WERI-Rb-1 (cell line): ENCODE measurements around the gene CCDC93.
A peak's percentile ranks its signal among the peaks of the same experiment; 100 is the strongest.
"Not testable (repeated sequence)": the region's sequence is repeated elsewhere in the genome, so short reads cannot be mapped to it uniquely, and the experiment has no call there.

Experiments
- DNase-seq: peaks from one replicate; pipeline ENCODE4 v3.0.0-alpha.2; 2020
- H3K27ac ChIP-seq: fragments of 250-450 bp; sonication (Bioruptor Pico); 2 replicates; pipeline ENCODE4 v1.5.1; 2020; ENCODE audit warnings: mild to moderate bottlenecking, moderate library complexity
- H3K27me3 ChIP-seq: fragments of 250-450 bp; sonication (Bioruptor Pico); 2 replicates; pipeline ENCODE4 v1.5.1; 2021; ENCODE audit warnings: mild to moderate bottlenecking, low read depth, moderate library complexity; ENCODE audit not compliant: insufficient read depth, severe bottlenecking
- H3K36me3 ChIP-seq: fragments of 250-450 bp; sonication (Bioruptor Pico); 2 replicates; pipeline ENCODE4 v1.5.1; 2020; ENCODE audit warnings: mild to moderate bottlenecking, moderate library complexity
- H3K4me3 ChIP-seq: 2 replicates; pipeline ENCODE4 v1.5.1; 2011; ENCODE audit warnings: low read depth, mild to moderate bottlenecking, control low read depth, low read length
- H3K9me3 ChIP-seq: fragments of 250-450 bp; sonication (Bioruptor Pico); 2 replicates; pipeline ENCODE4 v1.5.1; 2021; ENCODE audit warnings: mild to moderate bottlenecking, moderate library complexity; ENCODE audit not compliant: severe bottlenecking
- TF ChIP-seq, protein P1 (sequence below): IDR thresholded peaks from 2 replicates; pipeline ENCODE4 v1.5.1; 2011; ENCODE audit warnings: low read depth, mild to moderate bottlenecking, control low read depth, inconsistent platforms, low read length

CCDC93 gene

DNA sequence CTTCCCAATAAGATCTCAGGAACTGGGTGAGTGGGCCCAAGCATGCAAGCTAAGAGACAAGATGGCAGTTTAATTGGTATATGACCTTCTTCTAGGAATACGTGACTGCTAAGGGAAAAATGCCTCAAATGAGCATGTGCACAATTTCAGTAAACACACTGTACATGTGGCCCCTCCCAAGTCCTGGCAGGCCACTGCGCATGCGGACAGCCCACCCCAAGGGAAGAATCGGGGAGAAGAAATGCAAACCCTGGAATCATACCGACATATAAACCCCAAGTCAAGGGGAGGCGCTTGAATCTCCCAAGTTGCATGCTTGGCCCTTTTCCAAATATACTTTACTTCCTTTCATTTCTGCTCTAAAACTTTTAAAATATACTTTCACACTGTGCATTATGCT, 15.2 kb upstream of the CCDC93 start:
- Histone ChIP-seq H3K4me3 (no peak overlapping the region), H3K27me3 (peaks cover 90% of the 10 kb centered on the region), H3K27ac (no peak overlapping the region), H3K36me3 (no peaks in the 10 kb centered on the region), H3K9me3 (no peaks in the 10 kb centered on the region)
- no peak for DNase-seq
- TF ChIP-seq, protein P1, sequence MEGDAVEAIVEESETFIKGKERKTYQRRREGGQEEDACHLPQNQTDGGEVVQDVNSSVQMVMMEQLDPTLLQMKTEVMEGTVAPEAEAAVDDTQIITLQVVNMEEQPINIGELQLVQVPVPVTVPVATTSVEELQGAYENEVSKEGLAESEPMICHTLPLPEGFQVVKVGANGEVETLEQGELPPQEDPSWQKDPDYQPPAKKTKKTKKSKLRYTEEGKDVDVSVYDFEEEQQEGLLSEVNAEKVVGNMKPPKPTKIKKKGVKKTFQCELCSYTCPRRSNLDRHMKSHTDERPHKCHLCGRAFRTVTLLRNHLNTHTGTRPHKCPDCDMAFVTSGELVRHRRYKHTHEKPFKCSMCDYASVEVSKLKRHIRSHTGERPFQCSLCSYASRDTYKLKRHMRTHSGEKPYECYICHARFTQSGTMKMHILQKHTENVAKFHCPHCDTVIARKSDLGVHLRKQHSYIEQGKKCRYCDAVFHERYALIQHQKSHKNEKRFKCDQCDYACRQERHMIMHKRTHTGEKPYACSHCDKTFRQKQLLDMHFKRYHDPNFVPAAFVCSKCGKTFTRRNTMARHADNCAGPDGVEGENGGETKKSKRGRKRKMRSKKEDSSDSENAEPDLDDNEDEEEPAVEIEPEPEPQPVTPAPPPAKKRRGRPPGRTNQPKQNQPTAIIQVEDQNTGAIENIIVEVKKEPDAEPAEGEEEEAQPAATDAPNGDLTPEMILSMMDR: no peak

DNA sequence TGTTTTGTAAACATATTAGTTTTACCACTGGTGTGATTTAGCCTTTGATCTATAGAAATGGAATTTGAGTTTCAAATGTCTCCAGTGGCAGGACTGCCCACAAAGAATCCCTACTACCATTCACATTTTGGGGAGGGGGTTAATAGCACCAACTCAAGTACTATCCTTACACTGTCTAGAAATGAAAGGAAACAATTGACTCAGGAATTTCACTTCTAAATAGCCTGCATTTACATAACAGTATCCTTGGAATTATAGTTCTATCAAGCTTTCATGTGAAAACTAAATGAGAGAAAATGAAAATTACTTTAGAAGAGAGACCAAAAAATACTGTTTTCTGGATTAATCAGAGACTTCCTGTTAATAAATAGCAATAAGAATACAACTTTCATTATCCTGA, 7.5 kb upstream of the CCDC93 start:
- no peaks in the 10 kb centered on the region for H3K9me3 ChIP-seq
- no peaks in the 10 kb centered on the region for H3K36me3 ChIP-seq
- H3K4me3 ChIP-seq: no peak overlapping the region
- no peak overlapping the region for H3K27ac ChIP-seq
- TF ChIP-seq, protein P1: no peak
- no peak for DNase-seq
- H3K27me3 ChIP-seq: peaks cover 54% of the 10 kb centered on the region

DNA sequence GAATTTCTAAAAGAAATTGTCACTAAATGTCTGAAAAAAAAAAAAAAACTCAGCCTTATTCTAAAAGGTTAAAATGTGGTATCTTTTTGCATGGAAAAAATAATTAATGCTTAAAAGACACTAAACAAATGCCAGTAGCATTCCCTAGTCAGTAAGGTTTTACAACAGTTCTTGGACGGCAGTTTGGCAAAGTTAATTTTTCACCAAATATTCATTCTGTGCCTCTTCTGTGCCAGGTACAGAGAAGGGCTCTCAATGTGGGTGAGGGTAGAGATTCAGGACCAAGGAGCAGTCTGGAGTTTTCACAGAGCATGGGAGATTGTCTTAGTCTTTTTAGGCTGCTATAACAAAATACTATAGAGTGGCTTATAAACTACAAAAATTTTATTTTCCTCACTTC, 6.0 kb upstream of the CCDC93 start:
- H3K9me3 ChIP-seq: no peaks in the 10 kb centered on the region
- DNase-seq: no peak
- TF ChIP-seq, protein P1: no peak
- no peak overlapping the region for H3K27ac ChIP-seq
- no peak overlapping the region for H3K4me3 ChIP-seq
- peaks cover 50% of the 10 kb centered on the region for H3K27me3 ChIP-seq
- no peaks in the 10 kb centered on the region for H3K36me3 ChIP-seq

DNA sequence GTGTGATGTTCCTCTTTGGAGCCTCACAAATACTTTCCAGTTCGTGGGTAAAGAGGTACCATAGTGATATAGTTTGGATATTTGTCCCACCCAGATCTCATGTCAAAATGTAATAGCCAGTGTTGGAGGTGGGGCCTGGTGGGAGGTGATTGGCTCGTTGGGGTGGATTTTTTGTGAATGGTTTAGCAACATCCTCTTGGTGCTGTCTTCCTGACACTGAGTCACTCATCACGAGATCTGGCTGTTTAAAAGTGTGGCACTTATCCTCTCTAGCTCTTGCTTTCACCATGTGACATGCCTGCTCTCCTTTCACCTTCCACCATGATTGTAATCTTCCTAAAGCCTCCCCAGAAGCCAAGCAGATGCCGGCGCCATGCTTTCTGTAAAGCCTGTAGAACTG, 3.0 kb upstream of the CCDC93 start:
- peaks cover 42% of the 10 kb centered on the region for H3K27me3 ChIP-seq
- H3K27ac ChIP-seq: no peak overlapping the region

DNA sequence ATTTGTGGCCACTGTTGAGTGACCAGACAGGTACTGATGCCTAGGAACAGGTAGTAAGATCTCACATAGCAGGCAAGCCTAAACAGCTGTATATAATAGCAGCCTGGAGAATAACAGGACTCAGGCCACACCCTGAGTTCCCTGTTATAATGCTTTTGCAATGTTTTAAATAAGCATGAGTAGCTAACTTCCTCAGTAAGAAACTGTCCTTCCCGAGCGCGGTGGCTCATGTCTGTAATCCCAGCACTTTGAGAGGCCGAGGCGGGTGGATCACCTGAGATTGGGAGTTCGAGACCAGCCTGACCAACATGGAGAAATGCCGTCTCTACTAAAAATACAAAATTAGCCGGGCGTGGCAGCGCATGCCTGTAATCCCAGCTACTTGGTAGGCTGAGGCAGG, 1.9 kb upstream of the CCDC93 start:
- H3K27me3 ChIP-seq: peaks cover 36% of the 10 kb centered on the region
- H3K36me3 ChIP-seq, DNase-seq, H3K9me3 ChIP-seq, H3K4me3 ChIP-seq, H3K27ac ChIP-seq: not testable (repeated sequence)

More for the DNA sequence above, 3.0 kb upstream of the CCDC93 start:
- no peaks in the 10 kb centered on the region for H3K9me3 ChIP-seq
- TF ChIP-seq, protein P1: no peak
- H3K36me3 ChIP-seq: no peaks in the 10 kb centered on the region
- DNase-seq: no peak
- H3K4me3 ChIP-seq: no peak overlapping the region

DNA sequence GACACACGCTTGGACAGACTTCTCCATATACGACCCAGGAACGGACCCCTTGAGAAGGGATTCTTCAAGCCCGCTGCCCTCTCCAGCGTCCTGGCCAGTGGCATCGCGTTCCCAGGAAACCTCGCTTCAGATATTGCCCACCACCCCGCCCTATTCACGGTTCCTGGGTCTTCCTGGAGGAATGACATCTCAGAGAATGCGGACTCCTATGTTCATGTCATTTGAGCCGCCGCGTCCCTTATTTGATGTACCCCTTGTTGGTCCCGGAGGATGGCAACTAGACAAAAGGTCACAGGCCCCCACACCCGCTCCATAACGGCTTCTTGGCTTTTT, 588 bp upstream of the CCDC93 start:
- DNase-seq: peak; percentile 19
- Histone ChIP-seq H3K36me3 (no peaks in the 10 kb centered on the region), H3K27me3 (peaks cover 34% of the 10 kb centered on the region), H3K9me3 (no peaks in the 10 kb centered on the region), H3K27ac (no peak overlapping the region), H3K4me3 (peak overlapping the region; percentile 90)
- TF ChIP-seq, protein P1: no peak
